Kidney (tissue), 14 donors: ENCODE measurements around the gene EHD4. TPM values are rescaled to one million over a fixed set of nuclear protein-coding genes. Genes with fewer than 3 reads are reported as not detected.

ENCODE experiments used
- DNase-seq, 5 donors: peaks; one replicate each; pipeline ENCODE4 v3.0.0-alpha.2; 2013 to 2020
- FAIRE-seq: peaks from 2 replicates; lab custom pipeline; 2012; peaks lifted over from hg19 to GRCh38; lab: Jason Lieb, UNC
- H3K27ac ChIP-seq, 2 donors: one replicate each; pipeline ENCODE4 v1.7.0; 2013; ENCODE audit warnings: low read depth in 2 of 2, low read length in 2 of 2, inconsistent platforms in 1 of 2
- H3K27me3 ChIP-seq: one replicate; pipeline ENCODE4 v1.7.1; 2013; ENCODE audit warnings: low read length, inconsistent platforms; ENCODE audit not compliant: control insufficient read depth, insufficient read depth
- H3K36me3 ChIP-seq, 3 donors: one replicate each; pipeline versions ENCODE4 v1.7.0 to v1.7.1; 2013; ENCODE audit warnings: low read length in 3 of 3, control low read depth in 1 of 3, inconsistent platforms in 1 of 3; ENCODE audit not compliant: insufficient read depth in 3 of 3, control insufficient read depth in 2 of 3
- H3K4me1 ChIP-seq, 3 donors: one replicate each; pipeline versions ENCODE4 v1.7.0 to v1.7.1; 2013; ENCODE audit warnings: low read length in 3 of 3, inconsistent platforms in 1 of 3, low read depth in 1 of 3; ENCODE audit not compliant: control insufficient read depth in 2 of 3, insufficient read depth in 2 of 3
- H3K4me3 ChIP-seq, 3 donors: one replicate each; pipeline versions ENCODE4 v1.7.0 to v1.8.1; 2013; ENCODE audit warnings: low read length in 3 of 3, control low read depth in 1 of 3, inconsistent platforms in 1 of 3
- H3K9ac ChIP-seq, 3 donors: one replicate each; pipeline versions ENCODE4 v1.7.0 to v1.7.1; 2013; ENCODE audit warnings: low read length in 3 of 3, control low read depth in 1 of 3, inconsistent platforms in 1 of 3
- H3K9me3 ChIP-seq, 3 donors: one replicate each; pipeline versions ENCODE4 v1.7.0 to v1.7.1; 2013; ENCODE audit warnings: low read length in 3 of 3, control low read depth in 1 of 3, inconsistent platforms in 1 of 3; ENCODE audit not compliant: control insufficient read depth in 2 of 3, insufficient read depth in 1 of 3
- intact Hi-C: fragments of 100-400 bp; cut with DNase I; formaldehyde crosslinking; loops from one replicate; pipeline ENCODE4 v1.11.1; 2022
- polyA plus RNA-seq: library from polyadenylated mRNA; stranded (reverse); fragments of 350-450 nt; fragmentation: Illumina TruSeq; extraction: RNeasy Lipid Tissue Mini Kit (QIAGEN cat#74804); gene quantifications from one replicate; pipeline ENCODE4 v1.2.3, GENCODE V29; 2014; ENCODE audit warnings: low read depth, low replicate concordance; ENCODE audit not compliant: insufficient read depth
- total RNA-seq: library from RNA; stranded (reverse); fragmentation: NEBNext Ultra II Directional; extraction: Animal tissue kit (Norgen Biotek cat#: 25700); gene quantifications from one replicate; pipeline ENCODE4 v1.2.1, GENCODE V29; 2021
- TF ChIP-seq, protein P1 (sequence below): IDR thresholded peaks from 3 replicates; pipeline ENCODE4 v1.5.1; 2012; ENCODE audit warnings: mild to moderate bottlenecking, moderate library complexity, borderline replicate concordance; ENCODE audit not compliant: insufficient read depth; ENCODE audit errors: extremely low read depth
- donor health status: control.
- donor health status: control.
- donor health status: control.
- donor health status: control.
- donor health status: control.
- donor health status: DM: yes; HTN: yes; CAD: no.
- donor health status: Normal renal cell carcinoma (clear cell type).

The EHD4 gene
- total and polyA plus RNA-seq, 2 donors from 2014 or later: 15.7 to 38.5 TPM

DNA sequence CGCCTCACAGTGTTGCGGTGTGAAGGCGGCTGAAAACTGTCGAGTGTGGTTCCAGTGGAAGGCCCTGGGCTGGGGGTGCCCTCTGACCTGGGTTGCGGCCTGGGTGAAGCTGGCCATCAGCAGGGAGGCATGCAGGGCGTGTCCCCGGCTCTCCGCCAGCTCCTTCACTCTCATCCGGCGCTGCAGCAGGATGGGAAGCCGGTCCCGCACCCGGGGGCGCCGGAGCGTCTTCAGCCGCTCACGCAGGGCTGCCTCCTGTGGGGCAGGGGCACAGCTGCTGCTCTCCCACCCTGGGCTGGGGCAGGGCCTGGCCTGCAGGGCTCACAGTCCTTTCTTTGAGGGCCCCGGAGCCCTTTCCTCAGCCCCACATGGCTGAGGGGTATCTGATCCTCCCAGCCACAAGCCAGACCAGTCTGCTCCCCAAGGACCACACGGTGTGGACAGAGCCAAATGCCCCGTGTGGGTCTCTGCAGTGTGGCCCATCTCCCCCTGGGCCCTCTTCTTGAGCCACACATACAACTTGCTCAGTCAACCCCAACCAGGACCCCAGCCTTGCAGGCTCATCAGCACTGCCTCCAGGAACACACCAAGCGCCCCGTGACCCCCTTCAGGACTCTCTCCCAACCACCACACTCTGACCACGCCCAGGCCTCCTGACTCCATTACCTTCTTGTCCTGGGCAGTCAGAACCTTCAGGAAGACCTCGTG, 105.3 kb downstream of the EHD4 start:
- Histone ChIP-seq H3K27me3 (no peaks in the 10 kb centered on the region), H3K9ac (no peak overlapping the region), H3K4me1 (no peaks in the 10 kb centered on the region), H3K36me3 (no peaks in the 10 kb centered on the region), H3K9me3 (no peaks in the 10 kb centered on the region), H3K27ac (no peak overlapping the region), H3K4me3 (no peak overlapping the region)
- TF ChIP-seq, protein P1, sequence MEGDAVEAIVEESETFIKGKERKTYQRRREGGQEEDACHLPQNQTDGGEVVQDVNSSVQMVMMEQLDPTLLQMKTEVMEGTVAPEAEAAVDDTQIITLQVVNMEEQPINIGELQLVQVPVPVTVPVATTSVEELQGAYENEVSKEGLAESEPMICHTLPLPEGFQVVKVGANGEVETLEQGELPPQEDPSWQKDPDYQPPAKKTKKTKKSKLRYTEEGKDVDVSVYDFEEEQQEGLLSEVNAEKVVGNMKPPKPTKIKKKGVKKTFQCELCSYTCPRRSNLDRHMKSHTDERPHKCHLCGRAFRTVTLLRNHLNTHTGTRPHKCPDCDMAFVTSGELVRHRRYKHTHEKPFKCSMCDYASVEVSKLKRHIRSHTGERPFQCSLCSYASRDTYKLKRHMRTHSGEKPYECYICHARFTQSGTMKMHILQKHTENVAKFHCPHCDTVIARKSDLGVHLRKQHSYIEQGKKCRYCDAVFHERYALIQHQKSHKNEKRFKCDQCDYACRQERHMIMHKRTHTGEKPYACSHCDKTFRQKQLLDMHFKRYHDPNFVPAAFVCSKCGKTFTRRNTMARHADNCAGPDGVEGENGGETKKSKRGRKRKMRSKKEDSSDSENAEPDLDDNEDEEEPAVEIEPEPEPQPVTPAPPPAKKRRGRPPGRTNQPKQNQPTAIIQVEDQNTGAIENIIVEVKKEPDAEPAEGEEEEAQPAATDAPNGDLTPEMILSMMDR: no peak
- FAIRE-seq (no peak), DNase-seq (no peak)
- intact Hi-C loops: no loop called here

DNA sequence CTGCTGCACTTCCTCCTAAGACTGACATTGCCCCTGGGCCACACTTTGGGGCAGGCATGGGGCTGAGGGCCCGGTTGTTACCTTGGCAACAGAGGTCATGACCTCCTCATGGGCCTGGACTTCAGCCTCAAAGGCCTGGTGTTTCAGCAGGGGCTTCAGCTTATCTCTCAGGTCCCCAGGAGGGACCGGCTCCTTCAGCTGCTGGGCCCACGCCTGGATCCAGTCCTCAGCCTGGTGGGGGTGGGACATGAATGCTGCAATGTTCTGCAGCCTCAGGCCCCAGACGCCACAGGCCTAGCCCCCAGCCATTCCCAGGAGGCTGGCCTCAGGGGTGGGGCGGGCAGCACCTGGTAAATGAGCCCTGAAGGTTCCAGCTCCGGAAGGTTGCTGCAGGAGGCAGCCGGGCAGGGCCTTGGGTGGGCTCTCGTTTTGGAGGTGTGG, 106.1 kb downstream of the EHD4 start:
- no peak overlapping the region for H3K9ac ChIP-seq
- no peak overlapping the region for H3K27ac ChIP-seq
- H3K9me3 ChIP-seq: no peaks in the 10 kb centered on the region
- TF ChIP-seq, protein P1: no peak
- H3K36me3 ChIP-seq: no peaks in the 10 kb centered on the region
- H3K4me1 ChIP-seq: no peaks in the 10 kb centered on the region
- DNase-seq (no peak), FAIRE-seq (no peak)
- H3K4me3 ChIP-seq: no peak overlapping the region
- intact Hi-C loops: no loop called here
- no peaks in the 10 kb centered on the region for H3K27me3 ChIP-seq

DNA sequence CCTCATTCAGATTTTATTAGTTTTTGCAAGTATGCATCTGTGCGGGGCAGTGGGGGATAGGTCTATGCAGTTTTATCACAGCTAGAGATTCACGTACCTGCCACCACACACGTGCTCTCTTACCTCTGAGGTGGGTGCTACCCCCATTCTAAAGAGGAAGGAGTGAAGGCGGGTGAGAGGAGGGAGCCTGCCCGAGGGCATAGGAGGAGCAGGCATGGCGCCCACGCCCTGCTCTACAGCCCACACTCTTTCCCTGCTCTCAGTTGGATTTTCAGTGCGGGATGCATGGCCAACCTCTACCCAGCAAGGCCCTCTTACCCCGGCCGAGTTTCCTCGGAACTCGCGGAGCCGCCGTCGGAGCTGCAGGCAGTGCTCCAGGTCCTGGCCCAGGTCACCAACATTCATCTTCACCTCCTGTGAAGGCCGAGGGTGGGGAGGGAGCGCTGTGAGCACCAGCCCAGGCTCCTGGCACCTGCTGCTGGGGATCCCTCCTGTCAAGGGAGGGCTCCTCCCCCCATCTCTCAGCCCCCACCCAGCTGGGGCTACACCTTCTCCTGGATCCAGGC, 106.8 kb downstream of the EHD4 start:
- DNase-seq: no peak
- H3K9ac ChIP-seq: no peak overlapping the region
- TF ChIP-seq, protein P1: no peak

More for the DNA sequence above, 106.8 kb downstream of the EHD4 start:
- FAIRE-seq: no peak
- intact Hi-C loops: no loop called here
- H3K36me3 ChIP-seq: no peaks in the 10 kb centered on the region
- no peak overlapping the region for H3K4me3 ChIP-seq
- no peaks in the 10 kb centered on the region for H3K9me3 ChIP-seq
- H3K4me1 ChIP-seq: no peaks in the 10 kb centered on the region
- no peaks in the 10 kb centered on the region for H3K27me3 ChIP-seq
- H3K27ac ChIP-seq: no peak overlapping the region
